B cell (primary cell): ENCODE measurements around the gene RASSF8. TPM values are rescaled to one million over a fixed set of nuclear protein-coding genes. Genes with fewer than 3 reads are reported as not detected.

Experiments
- ATAC-seq: fragments of 200-7000 bp; cut with Tn5 transposase; one replicate; pipeline ENCODE4 v1.10.0; 2021; ENCODE audit warnings: low read depth, mild to moderate bottlenecking, moderate number of reproducible peaks, moderate library complexity
- CTCF ChIA-PET: fragments of 350-600 bp; sonication (Branson Sonifier 250); formaldehyde crosslinking; loops from one replicate; lab custom pipeline; 2021; ENCODE audit warnings: antibody characterized with exemption, inconsistent platforms; lab: Charles Lee
- POLR2A ChIA-PET: fragments of 350-600 bp; sonication (Branson Sonifier 250); formaldehyde crosslinking; loops from one replicate; lab custom pipeline; 2021; ENCODE audit warnings: antibody characterized with exemption; lab: Charles Lee
- DNase-seq: peaks from one replicate; pipeline ENCODE4 v3.0.0; 2013
- H2AFZ ChIP-seq: 2 replicates; pipeline ENCODE4 v1.6.1; 2012; ENCODE audit warnings: mild to moderate bottlenecking, low read depth, low read length; ENCODE audit not compliant: insufficient read depth, poor library complexity, severe bottlenecking
- H3K27ac ChIP-seq, 2 donors: 1 replicate in 1 of 2; 2 replicates in 1 of 2; pipeline ENCODE4 v1.5.1; 2012 to 2013; ENCODE audit warnings: low read length in 2 of 2, mild to moderate bottlenecking in 2 of 2, moderate library complexity in 1 of 2
- H3K27me3 ChIP-seq, 4 experiments: fragments of 200-600 bp in 1 of 4; sonication (generic) in 1 of 4; replicated peaks in 1 of 4; 1 replicate in 2 of 4; 2 replicates in 2 of 4; pipeline versions ENCODE4 v1.6.1 to v1.7.0; 2013 to 2016; ENCODE audit warnings: low read length in 3 of 4, mild to moderate bottlenecking in 2 of 4, mixed read lengths in 1 of 4, moderate library complexity in 1 of 4; ENCODE audit not compliant: insufficient read depth in 4 of 4, control insufficient read depth in 3 of 4; ENCODE audit errors: control extremely low read depth in 1 of 4
- H3K36me3 ChIP-seq, 2 experiments: replicated peaks in 1 of 2; 1 replicate in 1 of 2; 2 replicates in 1 of 2; pipeline versions ENCODE4 v1.6.1 to v1.7.1; 2013; ENCODE audit warnings: low read length in 1 of 2; ENCODE audit not compliant: insufficient read depth in 2 of 2, control insufficient read depth in 1 of 2; ENCODE audit errors: control extremely low read depth in 1 of 2, extremely low read depth in 1 of 2
- H3K4me1 ChIP-seq, 2 donors: fragments of 200-600 bp in 1 of 2; sonication (generic) in 1 of 2; 1 replicate in 1 of 2; 2 replicates in 1 of 2; pipeline versions ENCODE4 v1.5.1 to v1.6.1; 2013 to 2017; ENCODE audit warnings: low read length in 2 of 2; ENCODE audit not compliant: control insufficient read depth in 2 of 2, insufficient read depth in 2 of 2
- H3K4me2 ChIP-seq: replicated peaks from 2 replicates; pipeline ENCODE3; 2012; ENCODE audit warnings: mild to moderate bottlenecking, low read depth, low read length; ENCODE audit not compliant: poor library complexity, severe bottlenecking
- H3K4me3 ChIP-seq, 5 experiments: fragments of 200-600 bp in 1 of 5; sonication (generic) in 1 of 5; 1 replicate in 3 of 5; 2 replicates in 2 of 5; pipeline versions ENCODE4 v1.5.1 to v1.7.0; 2011 to 2016; ENCODE audit warnings: low read length in 4 of 5, mild to moderate bottlenecking in 4 of 5, low read depth in 2 of 5, control low read depth in 1 of 5, moderate library complexity in 1 of 5; ENCODE audit not compliant: insufficient read depth in 1 of 5; ENCODE audit errors: control extremely low read depth in 1 of 5, extremely low read depth in 1 of 5
- H3K79me2 ChIP-seq: fragments of 200-600 bp; sonication (generic); one replicate; pipeline ENCODE4 v1.6.0; 2016; ENCODE audit warnings: low read length; ENCODE audit not compliant: control insufficient read depth, insufficient read depth
- H3K9ac ChIP-seq: fragments of 200-600 bp; sonication (generic); 2 replicates; pipeline ENCODE4 v1.6.1; 2017; ENCODE audit warnings: mild to moderate bottlenecking, low read length, moderate library complexity
- H3K9me3 ChIP-seq, 3 donors: one replicate each; pipeline versions ENCODE4 v1.6.1 to v1.7.1; 2013; ENCODE audit warnings: low read length in 2 of 3; ENCODE audit not compliant: control insufficient read depth in 2 of 3, insufficient read depth in 1 of 3; ENCODE audit errors: control extremely low read depth in 1 of 3
- H4K20me1 ChIP-seq: 2 replicates; pipeline ENCODE4 v1.6.0; 2012; ENCODE audit warnings: mild to moderate bottlenecking, low read length; ENCODE audit not compliant: insufficient read depth, control insufficient read depth, poor library complexity, severe bottlenecking
- H3K27ac Mint-ChIP-seq: one replicate; pipeline ENCODE4 v1.8.0; 2021; ENCODE audit warnings: mixed read lengths
- H3K27me3 Mint-ChIP-seq: one replicate; pipeline ENCODE4 v1.8.0; 2021; ENCODE audit warnings: mixed read lengths
- H3K4me1 Mint-ChIP-seq: one replicate; pipeline ENCODE4 v1.8.0; 2021; ENCODE audit warnings: mixed read lengths
- H3K4me3 Mint-ChIP-seq: one replicate; pipeline ENCODE4 v1.8.0; 2021; ENCODE audit warnings: mixed read lengths
- H3K9me3 Mint-ChIP-seq: one replicate; pipeline ENCODE4 v1.8.0; 2022; ENCODE audit warnings: mixed read lengths; ENCODE audit not compliant: insufficient read depth
- EZH2 ChIP-seq: IDR thresholded peaks from 2 replicates; pipeline ENCODE4 v1.6.1; 2012; ENCODE audit warnings: borderline replicate concordance, low read depth, mild to moderate bottlenecking, moderate library complexity, low read length; ENCODE audit not compliant: insufficient read depth, poor library complexity, severe bottlenecking
- WGBS: methylation state at CpG from one replicate; pipeline ENCODE4 v1.1.5; 2013; ENCODE audit warnings: missing lambda C conversion rate; ENCODE audit not compliant: insufficient coverage; 5-methylcytosine and 5-hydroxymethylcytosine counted together
- intact Hi-C: fragments of 100-400 bp; cut with micrococcal nuclease; formaldehyde crosslinking; loops from one replicate; pipeline ENCODE4 v1.10.0; 2022
- polyA plus RNA-seq: library from polyadenylated mRNA; depleted of rRNA; stranded (reverse); fragments of >200 nt; gene quantifications from 2 replicates; pipeline ENCODE4 v1.2.3, GENCODE V29; 2012
- total RNA-seq, 2 donors: library from RNA; stranded (reverse); fragments of 120-200 nt in 1 of 2; gene quantifications; 1 replicate in 1 of 2; 2 replicates in 1 of 2; pipeline versions ENCODE4 v1.2.3 to v1.2.4, GENCODE V29; 2013 to 2022
- TF ChIP-seq, protein P1 (sequence below): fragments of 200-600 bp; IDR thresholded peaks from one replicate; pipeline ENCODE4 v1.8.0; 2022; ENCODE audit warnings: antibody characterized with exemption, mild to moderate bottlenecking

The RASSF8 gene
- total and polyA plus RNA-seq, 2 donors (not counting 1 experiment from before 2014, with no cell fraction given): 0.01 to 0.49 TPM

DNA sequence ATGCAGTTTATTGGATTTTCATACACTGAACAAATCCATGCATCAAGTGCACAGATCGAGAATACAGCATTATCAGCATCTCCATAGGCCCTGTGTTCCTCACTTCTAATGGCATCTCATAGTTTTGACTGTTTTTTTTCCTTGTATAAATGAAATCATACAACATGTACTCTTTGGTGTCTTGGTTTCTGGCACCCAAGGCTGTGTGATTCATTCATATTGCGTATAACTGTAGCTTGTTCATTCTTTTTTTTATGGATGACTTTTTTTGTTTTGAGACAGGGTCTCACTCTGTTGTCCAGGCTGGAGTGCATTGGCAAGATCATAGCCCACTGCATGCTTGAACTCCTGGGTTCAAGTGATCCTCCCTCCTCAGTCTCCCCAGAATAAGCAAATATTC is 14.3 kb downstream of the RASSF8 start:
- Histone ChIP-seq H3K27me3 (peaks cover 0 to 5% (median 2%) of the 10 kb centered on the region in 4 experiments), H3K27ac (no peak overlapping the region), H3K4me1 (no peaks in the 10 kb centered on the region), H3K79me2 (no peaks in the 10 kb centered on the region), H3K9me3 (no peaks in the 10 kb centered on the region), H4K20me1 (no peaks in the 10 kb centered on the region), H3K9ac (no peak overlapping the region), H3K4me2 (no peak overlapping the region), H2AFZ (no peak overlapping the region), H3K36me3 (no peaks in the 10 kb centered on the region), H3K4me3 (no peak overlapping the region)
- intact Hi-C loops: no loop called here
- ATAC-seq (no peak), DNase-seq (no peak)
- CTCF ChIA-PET: no interaction called here
- Mint-ChIP-seq H3K4me3 (no peak overlapping the region), H3K9me3 (no peaks in the 10 kb centered on the region), H3K27ac (no peak overlapping the region), H3K27me3 (peaks cover 49% of the 10 kb centered on the region), H3K4me1 (no peaks in the 10 kb centered on the region)
- POLR2A ChIA-PET: no interaction called here
- 100% methylated on average over 1 of the region's 2 CpGs for WGBS
- no peak for TF ChIP-seq EZH2
- TF ChIP-seq, protein P1, sequence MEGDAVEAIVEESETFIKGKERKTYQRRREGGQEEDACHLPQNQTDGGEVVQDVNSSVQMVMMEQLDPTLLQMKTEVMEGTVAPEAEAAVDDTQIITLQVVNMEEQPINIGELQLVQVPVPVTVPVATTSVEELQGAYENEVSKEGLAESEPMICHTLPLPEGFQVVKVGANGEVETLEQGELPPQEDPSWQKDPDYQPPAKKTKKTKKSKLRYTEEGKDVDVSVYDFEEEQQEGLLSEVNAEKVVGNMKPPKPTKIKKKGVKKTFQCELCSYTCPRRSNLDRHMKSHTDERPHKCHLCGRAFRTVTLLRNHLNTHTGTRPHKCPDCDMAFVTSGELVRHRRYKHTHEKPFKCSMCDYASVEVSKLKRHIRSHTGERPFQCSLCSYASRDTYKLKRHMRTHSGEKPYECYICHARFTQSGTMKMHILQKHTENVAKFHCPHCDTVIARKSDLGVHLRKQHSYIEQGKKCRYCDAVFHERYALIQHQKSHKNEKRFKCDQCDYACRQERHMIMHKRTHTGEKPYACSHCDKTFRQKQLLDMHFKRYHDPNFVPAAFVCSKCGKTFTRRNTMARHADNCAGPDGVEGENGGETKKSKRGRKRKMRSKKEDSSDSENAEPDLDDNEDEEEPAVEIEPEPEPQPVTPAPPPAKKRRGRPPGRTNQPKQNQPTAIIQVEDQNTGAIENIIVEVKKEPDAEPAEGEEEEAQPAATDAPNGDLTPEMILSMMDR: no peak

DNA sequence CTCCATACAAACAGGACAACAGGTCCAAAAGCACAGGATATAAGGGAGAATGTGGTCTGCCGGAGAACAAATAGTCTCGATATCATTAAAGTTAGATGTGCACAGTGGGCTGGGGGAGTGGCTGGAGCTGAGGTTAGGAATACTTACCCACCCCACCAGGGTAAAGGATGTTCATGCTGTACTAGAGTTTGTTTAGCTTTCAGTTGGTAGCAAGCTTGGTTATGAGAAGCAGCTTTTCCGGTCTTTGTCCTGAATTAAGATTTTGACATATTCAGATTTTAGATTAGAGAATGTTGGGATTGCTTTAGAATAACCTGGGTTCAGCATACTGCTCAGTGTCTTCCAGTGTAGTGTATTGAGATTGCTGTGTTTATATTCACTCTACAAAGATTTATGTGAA is 16.7 kb downstream of the RASSF8 start:
- peaks cover 0 to 10% (median 0%) of the 10 kb centered on the region in 4 experiments for H3K27me3 ChIP-seq
- H3K36me3 ChIP-seq: no peaks in the 10 kb centered on the region
- Mint-ChIP-seq H3K4me1 (no peaks in the 10 kb centered on the region), H3K9me3 (no peaks in the 10 kb centered on the region), H3K4me3 (no peak overlapping the region), H3K27me3 (peaks cover 42% of the 10 kb centered on the region), H3K27ac (no peak overlapping the region)
- no peak overlapping the region for H3K27ac ChIP-seq
- H3K4me3 ChIP-seq: no peak overlapping the region
- intact Hi-C loops: no loop called here
- H3K79me2 ChIP-seq: no peaks in the 10 kb centered on the region
- CTCF ChIA-PET: interaction anchor here (1.1 kb wide), 1 partner anchor 11 kb away, joined by 3 read pairs; no protein-coding TSS in a partner anchor
- no peak overlapping the region for H3K9ac ChIP-seq
- no peaks in the 10 kb centered on the region for H4K20me1 ChIP-seq
- DNase-seq (no peak), ATAC-seq (no peak)
- POLR2A ChIA-PET: no interaction called here
- H2AFZ ChIP-seq: no peak overlapping the region
- 78% methylated on average over 1 of the region's 3 CpGs for WGBS
- H3K4me1 ChIP-seq: no peaks in the 10 kb centered on the region
- no peak overlapping the region for H3K4me2 ChIP-seq
- no peaks in the 10 kb centered on the region for H3K9me3 ChIP-seq
- TF ChIP-seq, protein P1: no peak
- no peak for TF ChIP-seq EZH2
